ENCODE measurements around the gene KATNAL1.

Gene KATNAL1

DNA sequence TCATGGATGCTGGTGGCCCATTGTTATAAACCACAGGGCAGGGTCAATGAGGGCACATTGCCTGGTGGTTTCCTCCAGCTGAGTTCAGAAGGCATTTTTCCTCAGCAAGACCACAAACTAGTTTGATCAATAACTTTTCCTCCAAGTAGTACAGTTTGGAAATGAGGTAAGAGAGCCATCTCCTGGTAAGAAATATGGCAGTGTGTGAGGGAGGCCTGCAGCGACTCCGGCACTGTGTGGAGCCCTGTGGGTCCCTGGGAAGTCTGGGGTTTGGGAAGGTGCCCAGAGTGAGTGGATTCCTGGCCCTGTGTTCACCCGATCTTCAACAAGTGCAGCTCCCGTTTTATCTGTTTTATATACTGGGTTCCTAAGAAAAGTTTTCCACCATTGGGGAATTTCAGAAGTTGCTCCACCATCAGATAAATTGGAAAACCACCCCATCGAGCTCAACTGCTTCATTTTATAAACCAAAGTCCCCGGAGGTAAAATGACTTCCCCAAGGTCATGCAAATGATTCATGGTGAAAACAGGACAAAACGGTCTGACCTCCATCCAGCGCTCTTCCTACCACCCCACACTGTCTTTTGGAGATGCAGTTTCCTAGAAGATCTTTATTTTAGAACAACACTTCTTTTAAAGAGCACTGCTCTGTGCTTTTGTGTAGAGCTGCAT is 148.4 kb downstream of the KATNAL1 start:
- no peak for DNase-seq

DNA sequence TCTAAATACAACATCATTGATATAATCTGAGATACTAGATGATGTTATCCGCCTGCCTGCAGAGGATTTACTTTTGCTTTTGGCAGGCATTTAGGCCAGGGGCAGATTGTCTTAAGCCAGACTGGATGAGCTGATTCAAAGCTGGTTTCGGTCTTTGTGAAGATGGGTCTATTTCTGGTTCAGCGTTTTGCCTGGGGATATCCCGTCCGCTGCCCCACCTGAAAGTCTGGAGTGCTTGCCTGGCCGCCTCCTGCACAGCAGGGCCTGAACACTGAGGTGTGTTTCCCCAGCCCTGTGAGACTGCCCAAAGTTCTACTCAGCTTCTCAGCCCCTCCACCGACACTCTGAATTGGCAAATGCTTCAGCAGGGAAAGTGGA is 149.7 kb downstream of the KATNAL1 start:
- no peak for DNase-seq

DNA sequence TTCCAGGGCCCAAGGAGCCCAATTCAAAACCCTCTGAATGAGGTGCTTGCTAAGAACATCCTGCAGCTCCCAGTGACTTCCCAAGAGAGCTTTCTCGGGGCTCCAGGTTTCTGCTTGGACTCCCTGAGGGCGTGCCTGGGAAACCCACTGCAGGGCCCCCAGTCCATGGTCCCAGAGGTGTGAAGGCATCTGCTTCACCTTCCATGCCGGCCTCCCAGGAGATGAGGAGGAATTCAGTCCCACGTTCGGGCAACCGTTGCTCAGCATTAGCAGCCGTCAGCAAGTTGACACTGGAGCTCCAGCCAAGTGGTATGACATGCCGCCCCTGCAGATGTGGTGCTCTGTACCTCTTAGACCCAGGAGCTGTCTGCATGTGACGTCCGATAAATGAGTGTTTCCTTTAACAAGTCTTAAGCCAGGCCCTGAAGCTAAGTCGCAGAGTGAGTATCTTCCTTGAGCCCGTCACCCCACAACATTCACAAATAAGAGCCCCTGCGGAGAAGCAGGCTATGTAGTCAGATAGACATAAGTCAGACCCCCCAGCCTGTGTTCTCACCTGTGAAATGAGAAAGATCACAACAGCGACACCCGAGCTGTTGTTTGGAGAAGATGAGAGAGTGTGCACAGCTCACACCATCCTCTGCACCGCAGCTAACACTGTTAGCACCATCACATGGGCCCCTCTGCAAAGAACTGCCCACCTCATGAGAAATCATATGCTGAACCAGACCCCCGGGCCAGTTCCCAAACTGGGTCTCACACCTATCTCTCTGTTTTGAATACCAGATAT is 150.3 kb downstream of the KATNAL1 start:
- no peak for DNase-seq

DNA sequence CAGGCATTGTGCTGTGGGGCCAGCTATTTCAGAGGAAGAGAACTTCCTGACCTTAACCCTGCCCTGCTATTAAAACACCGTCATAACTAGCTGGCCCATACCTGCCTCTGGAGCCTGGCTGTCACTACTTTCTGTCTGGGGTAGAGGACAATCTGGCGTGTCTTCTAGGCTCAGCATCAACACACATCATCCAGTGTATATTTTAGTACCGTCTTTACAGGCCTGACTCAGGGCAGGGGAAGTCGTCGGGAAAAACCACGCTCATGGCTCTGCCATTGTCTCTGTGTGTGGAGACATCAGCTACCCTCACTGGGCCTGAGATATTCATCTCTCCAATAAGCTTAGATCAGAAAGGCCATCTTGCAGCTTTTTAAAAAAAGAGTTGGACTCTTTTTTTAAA is 151.1 kb downstream of the KATNAL1 start:
- no peak for DNase-seq

DNA sequence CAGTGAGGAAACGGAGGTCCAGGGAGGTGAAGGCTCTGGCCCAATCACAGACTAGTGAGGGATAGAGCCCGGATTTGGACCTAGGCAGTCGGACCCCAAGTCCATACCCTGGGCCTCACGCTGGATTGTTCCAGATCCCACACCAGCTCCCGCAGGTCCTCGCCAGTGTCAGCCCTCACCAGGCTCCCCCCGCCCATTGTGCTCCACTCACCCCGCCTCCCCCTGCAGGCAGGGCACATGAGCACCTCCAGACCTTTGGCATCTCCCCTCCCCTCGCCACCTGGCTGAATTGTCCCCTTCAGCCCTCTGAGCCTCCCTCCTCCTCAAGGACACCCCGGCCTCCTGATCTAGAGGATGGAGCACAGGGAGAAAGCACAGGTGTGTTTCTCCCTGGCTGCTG is 152.4 kb downstream of the KATNAL1 start:
- DNase-seq: no peak

DNA sequence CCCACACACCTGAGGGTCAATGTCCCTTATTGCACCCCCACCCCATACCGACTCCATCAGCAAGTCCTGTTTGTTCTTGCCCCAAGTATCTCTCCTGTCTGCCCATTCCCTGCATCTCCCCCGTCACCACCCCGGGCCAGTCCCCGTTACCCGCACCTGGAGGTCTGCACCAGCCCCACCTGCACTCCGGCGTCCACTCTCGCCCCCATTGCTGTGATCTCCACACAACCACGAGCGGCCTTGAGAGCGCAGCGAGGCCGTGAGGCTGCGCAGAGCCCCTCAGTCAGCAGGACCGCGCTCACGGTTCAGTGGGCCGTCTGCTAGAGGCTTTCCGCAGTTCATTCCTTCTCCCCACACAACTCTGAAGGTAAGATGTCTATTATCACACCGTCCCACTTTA is 152.8 kb downstream of the KATNAL1 start:
- DNase-seq: no peak

DNA sequence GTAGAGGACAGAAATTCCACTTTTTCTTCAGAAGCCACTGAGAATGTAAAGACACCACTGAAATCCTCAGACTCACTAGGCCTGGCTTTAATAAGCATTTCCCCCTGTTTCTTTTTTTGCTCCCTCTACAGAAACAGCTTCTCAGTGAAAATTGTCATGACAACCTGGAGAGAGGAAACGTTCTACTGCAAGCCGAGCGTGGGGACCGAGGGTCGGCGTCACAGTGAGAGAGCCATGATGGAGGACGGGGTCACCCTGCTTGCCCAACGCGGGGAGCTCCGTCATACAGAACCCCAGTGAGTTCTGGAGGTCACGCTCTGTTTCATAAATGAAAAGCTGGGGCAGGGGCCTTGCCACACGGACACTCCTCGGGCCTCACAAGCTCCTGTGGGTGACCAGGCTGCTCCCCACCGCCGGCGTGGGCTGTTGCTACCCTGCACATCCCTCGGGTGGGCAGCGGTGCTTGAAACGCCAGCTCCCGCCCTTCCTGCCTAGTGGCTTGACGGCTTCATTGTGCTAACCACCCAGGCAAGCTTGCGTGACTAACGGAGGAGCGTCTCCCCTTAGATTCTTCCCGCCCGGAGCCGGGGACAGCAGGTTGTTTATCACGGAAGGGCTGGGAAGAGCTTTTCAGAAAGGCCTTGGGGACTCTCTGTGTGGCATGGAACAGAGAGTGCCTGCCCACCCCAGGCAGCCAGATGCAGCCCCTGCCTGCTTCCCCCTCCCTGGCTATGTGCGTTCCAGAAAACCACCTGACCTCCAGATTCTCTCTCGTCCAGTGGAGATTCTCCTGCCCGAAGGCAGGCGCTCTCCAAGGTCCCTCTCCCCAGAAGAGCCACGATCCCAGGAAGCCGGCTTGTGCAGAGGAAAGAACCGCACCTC is 153.6 kb downstream of the KATNAL1 start:
- no peak for DNase-seq

Measured in DMS153 (cell line).